HCT116 (cell line): ENCODE data around the gene GRM8. TPM values are rescaled to one million over a fixed set of nuclear protein-coding genes. Genes with fewer than 3 reads are reported as not detected.

ENCODE experiments used
- ATAC-seq: fragments of 200-7000 bp; cut with Tn5 transposase; 2 replicates; pipeline ENCODE4 v1.9.1; 2020; ENCODE audit warnings: mild to moderate bottlenecking, moderate library complexity
- BruUV-seq: library from RNA; stranded (reverse); fragments of 400-500 nt; replicated peaks from 2 replicates; lab custom pipeline; 2021; lab: Mats Ljungman, UMichigan
- CTCF ChIA-PET: fragments of 300-600 bp; sonication (Branson Sonifier 250); formaldehyde crosslinking; loops from one replicate; lab custom pipeline; 2021; ENCODE audit warnings: antibody characterized with exemption; lab: Charles Lee
- POLR2A ChIA-PET: fragments of 300-600, 350-600 bp; sonication (Branson Sonifier 250); formaldehyde crosslinking; loops from one replicate; lab custom pipeline; 2021; ENCODE audit warnings: antibody characterized with exemption; lab: Charles Lee
- RAD21 ChIA-PET, 2 experiments: fragments of 300-600 bp; sonication (Branson Sonifier 250); formaldehyde crosslinking; loops; one replicate each; lab custom pipeline; 2023; ENCODE audit warnings: low total read pairs in 2 of 2; ENCODE audit not compliant: uncharacterized antibody in 2 of 2, unreplicated experiment in 2 of 2, low non-redundant PET in 1 of 2; lab: Charles Lee
- DNase-seq: peaks from one replicate; pipeline ENCODE4 v3.0.0-alpha.2; 2010; ENCODE audit warnings: low read depth, low spot score
- H2AFZ ChIP-seq: fragments of 200-600 bp; shearing (Covaris generic), sonication (generic); 2 replicates; pipeline ENCODE4 v1.6.1; 2017; ENCODE audit warnings: low read depth, mixed run types, mixed read lengths, antibody characterized with exemption, low read length; ENCODE audit not compliant: poor library complexity, severe bottlenecking
- H3K27ac ChIP-seq: 2 replicates; pipeline ENCODE4 v1.5.1; 2012; ENCODE audit warnings: low read depth, low read length
- H3K27me3 ChIP-seq: fragments of 200-600 bp; sonication (generic); 2 replicates; pipeline ENCODE4 v1.6.1; 2016; ENCODE audit warnings: mixed run types, low read length, mixed read lengths; ENCODE audit not compliant: insufficient read depth
- H3K36me3 ChIP-seq, 2 experiments: fragments of 200-500 bp in 1 of 2; fragments of 200-600 bp in 1 of 2; sonication (Bioruptor generic) in 1 of 2; sonication (generic) in 1 of 2; 2 replicates each; pipeline versions ENCODE4 v1.5.1 to v1.6.1; 2014 to 2016; ENCODE audit warnings: low read length in 2 of 2, inconsistent platforms in 1 of 2, mixed read lengths in 1 of 2, mixed run types in 1 of 2; ENCODE audit not compliant: insufficient read depth in 2 of 2, control insufficient read depth in 1 of 2
- H3K4me1 ChIP-seq, 2 experiments: fragments of 200-600 bp in 1 of 2; sonication (generic) in 1 of 2; 2 replicates each; pipeline versions ENCODE4 v1.5.1 to v1.6.1; 2012 to 2017; ENCODE audit warnings: low read length in 2 of 2, inconsistent platforms in 1 of 2, mild to moderate bottlenecking in 1 of 2, mixed read lengths in 1 of 2, mixed run types in 1 of 2, moderate library complexity in 1 of 2; ENCODE audit not compliant: insufficient read depth in 2 of 2, control insufficient read depth in 1 of 2
- H3K4me2 ChIP-seq: fragments of 200-600 bp; sonication (generic); 2 replicates; pipeline ENCODE4 v1.6.1; 2017; ENCODE audit warnings: mixed run types, low read length, mixed read lengths
- H3K4me3 ChIP-seq, 2 experiments: fragments of 200-600 bp in 1 of 2; sonication (generic) in 1 of 2; replicated peaks in 1 of 2; 2 replicates each; pipeline ENCODE4 v1.5.1; 2011 to 2016; ENCODE audit warnings: low read length in 2 of 2, control low read depth in 1 of 2, low read depth in 1 of 2, mild to moderate bottlenecking in 1 of 2, mixed read lengths in 1 of 2, mixed run types in 1 of 2
- H3K79me2 ChIP-seq: fragments of 200-600 bp; sonication (generic); 2 replicates; pipeline ENCODE4 v1.6.1; 2017; ENCODE audit warnings: mild to moderate bottlenecking, mixed run types, low read length, moderate library complexity, mixed read lengths; ENCODE audit not compliant: insufficient read depth
- H3K9ac ChIP-seq: fragments of 200-600 bp; sonication (generic); 2 replicates; pipeline ENCODE4 v1.6.1; 2016; ENCODE audit warnings: low read length, mixed read lengths
- H3K9me2 ChIP-seq: fragments of 200-600 bp; sonication (generic), shearing (Covaris generic); 2 replicates; pipeline ENCODE4 v1.6.1; 2017; ENCODE audit warnings: mixed run types, mild to moderate bottlenecking, moderate library complexity; ENCODE audit not compliant: insufficient read depth
- H3K9me3 ChIP-seq, 2 experiments: fragments of 200-500 bp in 1 of 2; fragments of 200-600 bp in 1 of 2; sonication (Bioruptor generic) in 1 of 2; sonication (generic) in 1 of 2; 2 replicates each; pipeline ENCODE4 v1.6.1; 2014 to 2017; ENCODE audit warnings: low read length in 2 of 2, mixed read lengths in 2 of 2, inconsistent platforms in 1 of 2, low read depth in 1 of 2, mild to moderate bottlenecking in 1 of 2, mixed run types in 1 of 2, moderate library complexity in 1 of 2; ENCODE audit not compliant: control insufficient read depth in 1 of 2, insufficient read depth in 1 of 2
- H4K20me1 ChIP-seq: fragments of 200-600 bp; sonication (generic), shearing (Covaris generic); 2 replicates; pipeline ENCODE4 v1.6.1; 2017; ENCODE audit warnings: mixed run types, mild to moderate bottlenecking, moderate library complexity; ENCODE audit not compliant: insufficient read depth
- CEBPB ChIP-seq: IDR thresholded peaks from 2 replicates; pipeline ENCODE4 v1.6.1; 2012; ENCODE audit warnings: low read depth
- ELF1 ChIP-seq: IDR thresholded peaks from 2 replicates; pipeline ENCODE4 v1.6.1; 2012; ENCODE audit warnings: low read depth, borderline replicate concordance
- EZH2 ChIP-seq: fragments of 200-600 bp; sonication (generic); IDR thresholded peaks from 2 replicates; pipeline ENCODE4 v1.6.1; 2017; ENCODE audit warnings: antibody characterized with exemption, mixed run types
- EZH2phosphoT487 ChIP-seq: fragments of 200-600 bp; IDR thresholded peaks from 2 replicates; pipeline ENCODE4 v1.6.1; 2018; ENCODE audit warnings: antibody characterized with exemption, borderline replicate concordance
- FOSL1 ChIP-seq: IDR thresholded peaks from 2 replicates; pipeline ENCODE4 v1.6.1; 2012; ENCODE audit warnings: low read depth
- JUND ChIP-seq: IDR thresholded peaks from 2 replicates; pipeline ENCODE4 v1.6.1; 2012
- MAX ChIP-seq: IDR thresholded peaks from 2 replicates; pipeline ENCODE4 v1.6.1; 2012
- REST ChIP-seq: IDR thresholded peaks from 2 replicates; pipeline ENCODE4 v1.6.1; 2012; ENCODE audit warnings: low read depth
- SIN3A ChIP-seq: IDR thresholded peaks from 2 replicates; pipeline ENCODE4 v1.6.1; 2012; ENCODE audit warnings: low read depth
- SP1 ChIP-seq: IDR thresholded peaks from 2 replicates; pipeline ENCODE4 v1.6.1; 2012; ENCODE audit warnings: low read depth
- YY1 ChIP-seq: IDR thresholded peaks from 2 replicates; pipeline ENCODE4 v1.6.1; 2011; ENCODE audit warnings: low read length, low read depth, moderate library complexity, mild to moderate bottlenecking; ENCODE audit not compliant: insufficient replicate concordance; ENCODE audit errors: extremely low read depth
- ZBTB33 ChIP-seq: IDR thresholded peaks from 2 replicates; pipeline ENCODE4 v1.6.1; 2011; ENCODE audit warnings: mild to moderate bottlenecking, low read length, moderate library complexity; ENCODE audit not compliant: insufficient replicate concordance; ENCODE audit errors: extremely low read depth
- ZFX ChIP-seq: fragments of 450-650 bp; IDR thresholded peaks from 2 replicates; pipeline ENCODE4 v1.6.1; 2017
- ZNF274 ChIP-seq: fragments of 200-500 bp; sonication (Bioruptor generic); IDR thresholded peaks from 2 replicates; pipeline ENCODE4 v1.6.1; 2014; ENCODE audit warnings: mild to moderate bottlenecking, low read depth, low read length, inconsistent platforms
- intact Hi-C: fragments of 100-400 bp; cut with micrococcal nuclease; formaldehyde crosslinking; loops from 2 replicates; pipeline ENCODE4 v1.10.0; 2022
- total RNA-seq: library from RNA; stranded (reverse); gene quantifications from one replicate; pipeline ENCODE4 v1.2.1, GENCODE V29; 2021; ENCODE audit not compliant: unreplicated experiment

The GRM8 gene
- total RNA-seq, 1 experiment from 2014 or later, result 0.05 TPM

- intact Hi-C loops, result no loop called here
- Histone ChIP-seq H3K9me3 (no peaks in the 10 kb centered on the region), H3K27ac (no peak overlapping the region), H3K4me1 (no peaks in the 10 kb centered on the region), H2AFZ (no peak overlapping the region), H3K4me2 (no peak overlapping the region), H3K9ac (no peak overlapping the region), H3K4me3 (no peak overlapping the region), H3K79me2 (no peaks in the 10 kb centered on the region), H3K9me2 (no peaks in the 10 kb centered on the region), H3K36me3 (no peaks in the 10 kb centered on the region), H4K20me1 (no peaks in the 10 kb centered on the region), H3K27me3 (no peaks in the 10 kb centered on the region)
- no TSS peak for BruUV-seq
- ATAC-seq (no peak), DNase-seq (no peak)
- CTCF ChIA-PET, result no interaction called here
- RAD21 ChIA-PET, result no interaction called here
- TF ChIP-seq EZH2phosphoT487, result no peak
- no peak for TF ChIP-seq REST
- TF ChIP-seq SP1, result no peak
- TF ChIP-seq ELF1, result no peak
- no peak for TF ChIP-seq FOSL1
- TF ChIP-seq ZNF274, result no peak
- no peak for TF ChIP-seq ZBTB33
- TF ChIP-seq YY1, result no peak
- TF ChIP-seq SIN3A, result no peak
- TF ChIP-seq CEBPB, result no peak
- no peak for TF ChIP-seq EZH2
- TF ChIP-seq MAX, result no peak
- TF ChIP-seq JUND, result no peak
- no peak for TF ChIP-seq ZFX
- POLR2A ChIA-PET, result no interaction called here
Observed at GRCh38 chr7:126657599-126658358, 595.0 kb downstream of the GRM8 start.
